K562 (cell line): ENCODE results near the gene IL6ST. TPM values are rescaled to one million over a fixed set of nuclear protein-coding genes. Genes with fewer than 3 reads are reported as not detected.

Experiments used
- CBFA2T2 ChIP-seq: fragments of 450-650 bp; conservative IDR thresholded peaks from 2 replicates; pipeline ENCODE4 v1.6.1; 2017; ENCODE audit warnings: mild to moderate bottlenecking
- CC2D1A ChIP-seq: fragments of 450-650 bp; IDR thresholded peaks from 2 replicates; pipeline ENCODE4 v1.6.1; 2017; ENCODE audit warnings: mild to moderate bottlenecking
- FOXK2 ChIP-seq, 2 experiments: fragments of 450-650 bp; IDR thresholded peaks in 1 of 2; conservative IDR thresholded peaks in 1 of 2; 2 replicates each; pipeline ENCODE4 v1.6.1; 2016; ENCODE audit warnings: low read depth in 2 of 2, mild to moderate bottlenecking in 1 of 2
- GATAD2A ChIP-seq: fragments of 450-650 bp; IDR thresholded peaks from 2 replicates; pipeline ENCODE4 v1.6.1; 2017
- L3MBTL2 ChIP-seq: fragments of 450-650 bp; IDR thresholded peaks from 2 replicates; pipeline ENCODE4 v1.6.1; 2016; ENCODE audit warnings: mild to moderate bottlenecking, moderate library complexity
- MGA ChIP-seq: fragments of 450-650 bp; IDR thresholded peaks from 2 replicates; pipeline ENCODE4 v1.6.1; 2016; ENCODE audit warnings: mild to moderate bottlenecking, moderate library complexity
- MNT ChIP-seq, 2 experiments: fragments of 450-650 bp; conservative IDR thresholded peaks; 2 replicates each; pipeline ENCODE4 v1.6.1; 2017; ENCODE audit warnings: mild to moderate bottlenecking in 2 of 2, moderate library complexity in 2 of 2
- NCOR1 ChIP-seq: fragments of 450-650 bp; IDR thresholded peaks from 2 replicates; pipeline ENCODE4 v1.6.1; 2016; ENCODE audit warnings: mild to moderate bottlenecking, moderate library complexity
- PTTG1 ChIP-seq: fragments of 450-650 bp; IDR thresholded peaks from 2 replicates; pipeline ENCODE4 v1.6.1; 2016; ENCODE audit warnings: low read depth, mild to moderate bottlenecking, missing genetic modification characterization, missing compliant biosample characterization
- SMARCA4 ChIP-seq: fragments of 450-650 bp; IDR thresholded peaks from 2 replicates; pipeline ENCODE4 v1.6.1; 2016
- polyA plus RNA-seq, 8 experiments: library from polyadenylated mRNA; depleted of rRNA in 4 of 8; stranded (reverse) in 5 of 8; unstranded in 3 of 8; fragments of >200 nt; fragmentation: Nextera tagmentation in 2 of 8; fragmentation: Illumina TruSeq in 1 of 8; extraction: Ambion mirVana in 2 of 8; extraction: Trizol in 1 of 8; gene quantifications; 2 replicates each; pipeline versions ENCODE4 v1.2.1 to v1.2.3, GENCODE V29; 2011 to 2014; ENCODE audit warnings: inconsistent platforms in 1 of 8, missing spikeins in 1 of 8
- total RNA-seq, 7 experiments: library from RNA; depleted of rRNA in 6 of 7; stranded (reverse); fragments of >200 nt in 6 of 7; fragmentation: Illumina TruSeq in 2 of 7; extraction: Trizol in 2 of 7; gene quantifications; 2 replicates each; pipeline versions ENCODE4 v1.2.1 to v1.2.3, GENCODE V29; 2011 to 2021; ENCODE audit warnings: low replicate concordance in 1 of 7

Gene IL6ST
- total and polyA plus RNA-seq, 9 of the 15 experiments (the other 6 are each of a cell fraction or from before 2014, with no cell fraction given): 2.0 to 27.0 (median 7.9) TPM

- TF ChIP-seq MGA: peak; percentile 37; the same call in 1 of the 2 replicates
- TF ChIP-seq CC2D1A: peak; percentile 42; the same call in 1 of the 2 replicates
- TF ChIP-seq L3MBTL2: peak; percentile 27; the same call in 1 of the 2 replicates
- peak; percentile 90 for TF ChIP-seq CBFA2T2
- TF ChIP-seq SMARCA4: 0 out of 2 replicates have a peak, but pooled peaks have one; percentile 14
- 0 out of 4 replicates have a peak, but pooled peaks have one; percentile 42 to 62 for TF ChIP-seq MNT (conservative IDR thresholded peaks at IDR 0.05)
- TF ChIP-seq GATAD2A: peak; percentile 45; the same call in 1 of the 2 replicates
- peak; percentile 80 for TF ChIP-seq NCOR1
- TF ChIP-seq FOXK2 (conservative IDR thresholded peaks at IDR 0.05 in 1 of 2, IDR thresholded peaks at IDR 0.05 in 1 of 2; ENCODE audit: low read depth in 2 of 2): peak in 1 of 2 experiments; percentile 7; a peak in 1 of 4 replicates
- 0 out of 2 replicates have a peak, but pooled peaks have one; percentile 5 for TF ChIP-seq PTTG1 (tag)
Measured at GRCh38 chr5:56038206-56038605, 43.4 kb upstream of the IL6ST start (continued).
